Heart left ventricle (tissue), 16 donors: ENCODE results near the gene ABCC1. TPM values are rescaled to one million over a fixed set of nuclear protein-coding genes. Genes with fewer than 3 reads are reported as not detected.

Experiments used
- ATAC-seq, 4 donors: fragments of 200-7000 bp; cut with Tn5 transposase; one replicate each; pipeline ENCODE4 v1.9.1; 2020 to 2022; ENCODE audit warnings: moderate library complexity in 4 of 4, mild to moderate bottlenecking in 3 of 4, moderate number of reproducible peaks in 1 of 4
- DNase-seq, 5 donors: peaks; one replicate each; pipeline ENCODE4 v3.0.0-alpha.2; 2020
- H3K27ac ChIP-seq, 12 donors: fragments of 200-600 bp; sonication (generic) in 4 of 12; one replicate each; pipeline versions ENCODE4 v1.5.0 to v1.8.0; 2016 to 2022; ENCODE audit warnings: mild to moderate bottlenecking in 2 of 12
- H3K27me3 ChIP-seq, 9 donors: fragments of 200-600 bp; sonication (generic) in 2 of 9; one replicate each; pipeline versions ENCODE4 v1.5.1 to v1.8.0; 2016 to 2022; ENCODE audit warnings: mild to moderate bottlenecking in 3 of 9
- H3K36me3 ChIP-seq, 9 donors: fragments of 200-600 bp; sonication (generic) in 2 of 9; one replicate each; pipeline versions ENCODE4 v1.5.0 to v1.8.0; 2018 to 2022; ENCODE audit warnings: mild to moderate bottlenecking in 2 of 9
- H3K4me1 ChIP-seq, 12 donors: fragments of 200-600 bp; sonication (generic) in 4 of 12; one replicate each; pipeline versions ENCODE4 v1.5.0 to v1.8.0; 2016 to 2022; ENCODE audit warnings: mild to moderate bottlenecking in 3 of 12
- H3K4me3 ChIP-seq, 12 donors: fragments of 200-600 bp; sonication (generic) in 4 of 12; one replicate each; pipeline versions ENCODE4 v1.5.0 to v1.8.0; 2017 to 2022; ENCODE audit warnings: mild to moderate bottlenecking in 9 of 12, moderate library complexity in 4 of 12
- H3K9me3 ChIP-seq, 12 donors: fragments of 200-600 bp; sonication (generic) in 4 of 12; one replicate each; pipeline versions ENCODE4 v1.5.0 to v1.8.0; 2016 to 2022; ENCODE audit warnings: mild to moderate bottlenecking in 1 of 12
- CTCF ChIP-seq, 12 donors: fragments of 200-600 bp; sonication (generic) in 4 of 12; IDR thresholded peaks; one replicate each; pipeline versions ENCODE4 v1.5.0 to v1.8.0; 2018 to 2022; ENCODE audit warnings: antibody characterized with exemption in 12 of 12, mild to moderate bottlenecking in 5 of 12
- POLR2A ChIP-seq, 2 donors: fragments of 450-650 bp; IDR thresholded peaks; one replicate each; pipeline ENCODE4 v1.6.1; 2017; ENCODE audit warnings: antibody characterized with exemption in 2 of 2, mild to moderate bottlenecking in 2 of 2, moderate library complexity in 2 of 2
- WGBS, 4 donors: extraction: QIAGEN DNeasy Blood & Tissue Kit in 2 of 4; methylation state at CpG; one replicate each; pipeline versions ENCODE4 v1.1.5 to v1.1.7; 2013 to 2018; 5-methylcytosine and 5-hydroxymethylcytosine counted together
- intact Hi-C, 10 donors: fragments of 100-400 bp; cut with DNase I; formaldehyde crosslinking; loops; one replicate each; pipeline versions ENCODE4 v1.11.1 to v1.14.2; 2022
- polyA plus RNA-seq, 2 donors: library from polyadenylated mRNA; stranded (reverse); fragments of 200-250 nt; gene quantifications; one replicate each; pipeline ENCODE4 v1.2.3, GENCODE V29; 2013
- total RNA-seq, 9 donors: library from RNA; depleted of rRNA in 2 of 9; stranded (reverse); fragments of >200 nt in 2 of 9; fragmentation: NEBNext Ultra II Directional in 3 of 9; extraction: Animal tissue kit (Norgen Biotek cat#: 25700) in 3 of 9; gene quantifications; one replicate each; pipeline versions ENCODE4 v1.1.0 to v1.2.4, GENCODE V29; 2016 to 2023
- donor health status: ischemic (EF 13 %, LVEDD 7.1; RV severe dilation, severe dysfunction).
- donor health status: healthy with polysubstance abuse.
- donor health status: DM: no; HTN: yes; CAD: no.
- donor health status: DM: no; HTN: no; CAD: no.
- donor health status: ischemic (EF 25% LVEDD 6.9; RV normal size, moderate dysfunction).
- donor health status: ischemic (EF 25% LVEDD 5.7; RV mildly dilated, moderate dysfunction).
- donor health status: healthy.
- donor health status: DM: yes; HTN: yes; CAD: no.
- donor health status: ischemic (EF 35%, LVEDD 5.7; RV mildly dilated, moderate dysfunction).
- donor health status: nonischemic (EF 11% LVEDD 7.7; RV severe dilation, severe dysfunction).
- donor health status: DM: yes; HTN: yes; CAD: no.
- donor health status: PGD.
- donor health status: ischemic (EF 29% LVEDD 5.4; RV normal size, mild dysfunction).
- donor health status: nonischemic (EF 23%, LVEDD 6.1; RV moderate dilation, normal function).

ABCC1 gene
- total and polyA plus RNA-seq, 11 donors = 8.1 to 28.0 (median 22.4) TPM

GRCh38 chr16:16113076-16113475 lies 163.7 kb downstream of the ABCC1 start:
- Histone ChIP-seq H3K27ac (no peak overlapping the region), H3K9me3 (peaks cover 0 to 7% (median 3%) of the 10 kb centered on the region in 12 donors), H3K4me1 (no peaks in the 10 kb centered on the region), H3K27me3 (no peaks in the 10 kb centered on the region), H3K36me3 (peaks cover 2 to 98% (median 81%) of the 10 kb centered on the region in 9 donors), H3K4me3 (no peak overlapping the region)
- intact Hi-C loops = loop anchor here in 1 of 10 donors (10.0 kb wide), 1 partner anchor 58 kb away; no protein-coding TSS in a partner anchor
- TF ChIP-seq POLR2A (IDR thresholded peaks at IDR 0.05) (no peak), CTCF (IDR thresholded peaks at IDR 0.05) (no peak)
- ATAC-seq (no peak), DNase-seq (no peak)
- 92 to 96% (median 95%) methylated on average over 8 of the region's 8 CpGs for WGBS, 4 donors

DNA sequence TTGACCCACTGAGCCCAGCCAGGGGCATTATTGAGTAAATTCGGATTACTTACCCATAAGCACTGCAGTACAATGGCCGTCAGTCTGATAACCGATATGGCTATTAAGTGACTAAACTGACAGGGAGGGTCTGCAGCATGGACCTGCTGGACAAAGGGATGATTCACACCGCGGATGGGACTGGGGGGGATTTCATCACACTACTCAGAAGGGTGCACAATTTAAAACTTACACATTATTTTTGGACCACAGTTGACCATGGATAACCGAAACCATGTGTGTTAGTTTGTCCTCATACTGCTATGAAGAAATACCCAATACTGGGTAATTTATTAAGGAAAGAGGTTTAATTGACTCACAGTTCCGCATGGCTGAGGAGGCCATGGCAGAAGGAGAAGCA lies 167.4 kb downstream of the ABCC1 start:
- TF ChIP-seq POLR2A (IDR thresholded peaks at IDR 0.05) (no peak), CTCF (IDR thresholded peaks at IDR 0.05) (no peak)
- no peak overlapping the region for H3K27ac ChIP-seq
- H3K27me3 ChIP-seq = no peaks in the 10 kb centered on the region
- peaks cover 2 to 86% (median 62%) of the 10 kb centered on the region in 9 donors for H3K36me3 ChIP-seq
- intact Hi-C loops = loop anchor here in 1 of 10 donors (10.0 kb wide), 1 partner anchor 62 kb away; no protein-coding TSS in a partner anchor
- no peak for DNase-seq
- H3K4me1 ChIP-seq = peaks cover 0 to 16% (median 11%) of the 10 kb centered on the region in 12 donors
- H3K4me3 ChIP-seq = no peak overlapping the region
- no peak for ATAC-seq
- H3K9me3 ChIP-seq = peaks cover 0 to 18% (median 6%) of the 10 kb centered on the region in 12 donors
- WGBS, 4 donors = 98 to 99% (median 98%) methylated on average over 7 of the region's 7 CpGs

DNA sequence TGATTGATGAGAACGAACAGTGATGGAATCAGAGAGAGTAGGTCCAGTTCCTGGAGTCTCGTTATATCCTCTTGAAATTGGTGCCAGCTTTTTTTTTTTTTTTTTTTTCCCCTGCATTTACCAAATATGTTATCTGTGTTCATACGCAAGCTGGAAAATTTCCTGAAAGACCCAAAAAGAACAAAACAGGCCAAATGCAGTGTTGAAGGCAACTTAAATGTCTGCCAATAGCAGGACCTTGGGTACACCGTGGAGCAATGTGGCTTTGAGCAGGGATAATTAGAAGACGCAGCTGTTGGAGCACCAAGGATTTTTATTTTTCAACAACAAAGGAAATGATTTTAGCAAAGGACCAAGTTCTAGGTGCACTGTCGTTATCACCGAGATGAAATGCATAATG lies 168.9 kb downstream of the ABCC1 start:
- intact Hi-C loops = loop anchor here in 1 of 10 donors (10.0 kb wide), 1 partner anchor 64 kb away; no protein-coding TSS in a partner anchor
- DNase-seq (no peak), ATAC-seq (no peak)
- peaks cover 0 to 86% (median 62%) of the 10 kb centered on the region in 9 donors for H3K36me3 ChIP-seq
- H3K9me3 ChIP-seq = peaks cover 0 to 18% (median 6%) of the 10 kb centered on the region in 12 donors
- H3K4me3 ChIP-seq = no peak overlapping the region
- WGBS, 4 donors = 95 to 97% (median 96%) methylated on average over 7 of the region's 7 CpGs
- no peak for TF ChIP-seq POLR2A (IDR thresholded peaks at IDR 0.05)
- no peak for TF ChIP-seq CTCF (IDR thresholded peaks at IDR 0.05)
- no peak overlapping the region for H3K27ac ChIP-seq
- H3K4me1 ChIP-seq = peaks cover 0 to 16% (median 11%) of the 10 kb centered on the region in 12 donors
- no peaks in the 10 kb centered on the region for H3K27me3 ChIP-seq

- ATAC-seq = no peak
- H3K4me3 ChIP-seq = no peak overlapping the region
- TF ChIP-seq CTCF (IDR thresholded peaks at IDR 0.05) (no peak), POLR2A (IDR thresholded peaks at IDR 0.05) (no peak)
- H3K4me1 ChIP-seq = peaks cover 0 to 16% (median 11%) of the 10 kb centered on the region in 12 donors
- H3K27ac ChIP-seq = peak overlapping the region in 3 of 12 donors; percentile 28 to 75 (median 37)
- 64 to 77% (median 72%) methylated on average over 7 to 8 of the region's 8 CpGs for whole genome bisulfite sequencing, 4 donors
- intact Hi-C loops = loop anchor here in 3 of 10 donors (10.0 kb wide), 2 partner anchors 85 to 175 kb away; partner anchors contain the start of gene ABCC1 (in 2 of the 3)
- H3K27me3 ChIP-seq = no peaks in the 10 kb centered on the region
- DNase-seq = no peak
- peaks cover 0 to 25% (median 10%) of the 10 kb centered on the region in 12 donors for H3K9me3 ChIP-seq
- peaks cover 0 to 83% (median 56%) of the 10 kb centered on the region in 9 donors for H3K36me3 ChIP-seq
Measured at GRCh38 chr16:16120044-16120381, 170.6 kb downstream of the ABCC1 start.
